ENCODE data around the gene ENTPD7.

ENTPD7 gene

GRCh38 chr10:99672884-99673283 is 13.6 kb downstream of the ENTPD7 start:
- no peaks in the 10 kb centered on the region for H3K79me2 ChIP-seq (ENCODE audit: low read length)
- H3K9me3 ChIP-seq (replicated peaks; ENCODE audit: insufficient read depth, low read length): no peaks in the 10 kb centered on the region
- H4K20me1 ChIP-seq (ENCODE audit: insufficient read depth, low read length): no peaks in the 10 kb centered on the region
- no peaks in the 10 kb centered on the region for H3K9me2 ChIP-seq (replicated peaks; ENCODE audit: insufficient read depth, low read length)
- H3K27ac ChIP-seq (ENCODE audit: low read length): no peak overlapping the region
- H3K4me3 ChIP-seq (ENCODE audit: low read length): no peak overlapping the region
- TF ChIP-seq CTCF (IDR thresholded peaks at IDR 0.05; ENCODE audit: low read length) (no peak), EZH2 (optimal IDR thresholded peaks at IDR 0.05; ENCODE audit: low read depth, low read length) (no peak), EZH2phosphoT487 (IDR thresholded peaks at IDR 0.05; ENCODE audit: low read length) (no peak)
- no peak overlapping the region for H3K9ac ChIP-seq (ENCODE audit: low read length)
- no peak overlapping the region for H2AFZ ChIP-seq (ENCODE audit: low read length)
- no peak for DNase-seq
- H3F3A ChIP-seq (ENCODE audit: insufficient read depth, low read length): no peaks in the 10 kb centered on the region
- H3K27me3 ChIP-seq (replicated peaks; ENCODE audit: insufficient read depth, low read length): no peaks in the 10 kb centered on the region
- H3K36me3 ChIP-seq (replicated peaks; ENCODE audit: insufficient read depth, low read length): no peaks in the 10 kb centered on the region
- H3K4me2 ChIP-seq (ENCODE audit: low read depth, low read length): no peak overlapping the region
- no peaks in the 10 kb centered on the region for H3K4me1 ChIP-seq (ENCODE audit: low read length)

GRCh38 chr10:99673492-99673891 is 14.2 kb downstream of the ENTPD7 start:
- Histone ChIP-seq H3K27ac (ENCODE audit: low read length) (no peak overlapping the region), H3K36me3 (replicated peaks; ENCODE audit: insufficient read depth, low read length) (no peaks in the 10 kb centered on the region), H3K9ac (ENCODE audit: low read length) (no peak overlapping the region), H3K27me3 (replicated peaks; ENCODE audit: insufficient read depth, low read length) (no peaks in the 10 kb centered on the region), H3K4me3 (ENCODE audit: low read length) (no peak overlapping the region), H3K79me2 (ENCODE audit: low read length) (no peaks in the 10 kb centered on the region), H4K20me1 (ENCODE audit: insufficient read depth, low read length) (no peaks in the 10 kb centered on the region), H3F3A (ENCODE audit: insufficient read depth, low read length) (no peaks in the 10 kb centered on the region), H3K9me3 (replicated peaks; ENCODE audit: insufficient read depth, low read length) (no peaks in the 10 kb centered on the region), H3K4me1 (ENCODE audit: low read length) (no peaks in the 10 kb centered on the region), H3K4me2 (ENCODE audit: low read depth, low read length) (no peak overlapping the region), H3K9me2 (replicated peaks; ENCODE audit: insufficient read depth, low read length) (no peaks in the 10 kb centered on the region), H2AFZ (ENCODE audit: low read length) (no peak overlapping the region)
- TF ChIP-seq EZH2 (optimal IDR thresholded peaks at IDR 0.05; ENCODE audit: low read depth, low read length): no peak
- TF ChIP-seq EZH2phosphoT487 (IDR thresholded peaks at IDR 0.05; ENCODE audit: low read length): no peak
- no peak for DNase-seq

GRCh38 chr10:99674762-99675161 is 15.5 kb downstream of the ENTPD7 start:
- H3K4me1 ChIP-seq (ENCODE audit: low read length): no peaks in the 10 kb centered on the region
- no peak for DNase-seq
- no peaks in the 10 kb centered on the region; the same call in 1 of the 2 replicates for H3K36me3 ChIP-seq (replicated peaks; ENCODE audit: insufficient read depth, low read length)
- no peak overlapping the region for H3K4me2 ChIP-seq (ENCODE audit: low read depth, low read length)
- H3K4me3 ChIP-seq (ENCODE audit: low read length): no peak overlapping the region
- H3K9ac ChIP-seq (ENCODE audit: low read length): no peak overlapping the region
- no peaks in the 10 kb centered on the region for H3K9me2 ChIP-seq (replicated peaks; ENCODE audit: insufficient read depth, low read length)
- no peaks in the 10 kb centered on the region for H3F3A ChIP-seq (ENCODE audit: insufficient read depth, low read length)
- H2AFZ ChIP-seq (ENCODE audit: low read length): no peak overlapping the region
- TF ChIP-seq EZH2 (optimal IDR thresholded peaks at IDR 0.05; ENCODE audit: low read depth, low read length) (no peak), CTCF (IDR thresholded peaks at IDR 0.05; ENCODE audit: low read length) (no peak), EZH2phosphoT487 (IDR thresholded peaks at IDR 0.05; ENCODE audit: low read length) (no peak)
- H3K27ac ChIP-seq (ENCODE audit: low read length): no peak overlapping the region
- no peaks in the 10 kb centered on the region for H3K79me2 ChIP-seq (ENCODE audit: low read length)
- no peaks in the 10 kb centered on the region for H4K20me1 ChIP-seq (ENCODE audit: insufficient read depth, low read length)
- no peaks in the 10 kb centered on the region for H3K27me3 ChIP-seq (replicated peaks; ENCODE audit: insufficient read depth, low read length)
- no peaks in the 10 kb centered on the region for H3K9me3 ChIP-seq (replicated peaks; ENCODE audit: insufficient read depth, low read length)

- TF ChIP-seq CTCF (IDR thresholded peaks at IDR 0.05; ENCODE audit: low read length) (no peak), EZH2 (optimal IDR thresholded peaks at IDR 0.05; ENCODE audit: low read depth, low read length) (no peak), EZH2phosphoT487 (IDR thresholded peaks at IDR 0.05; ENCODE audit: low read length) (no peak)
- H3K4me3 ChIP-seq (ENCODE audit: low read length): no peak overlapping the region
- H3K9ac ChIP-seq (ENCODE audit: low read length): no peak overlapping the region
- no peaks in the 10 kb centered on the region for H3K79me2 ChIP-seq (ENCODE audit: low read length)
- no peaks in the 10 kb centered on the region for H3K9me3 ChIP-seq (replicated peaks; ENCODE audit: insufficient read depth, low read length)
- H2AFZ ChIP-seq (ENCODE audit: low read length): no peak overlapping the region
- DNase-seq: no peak
- no peaks in the 10 kb centered on the region for H3K4me1 ChIP-seq (ENCODE audit: low read length)
- no peaks in the 10 kb centered on the region for H3K9me2 ChIP-seq (replicated peaks; ENCODE audit: insufficient read depth, low read length)
- no peaks in the 10 kb centered on the region; the same call in 1 of the 2 replicates for H3K36me3 ChIP-seq (replicated peaks; ENCODE audit: insufficient read depth, low read length)
- no peak overlapping the region for H3K27ac ChIP-seq (ENCODE audit: low read length)
- H3K27me3 ChIP-seq (replicated peaks; ENCODE audit: insufficient read depth, low read length): no peaks in the 10 kb centered on the region
- no peaks in the 10 kb centered on the region for H4K20me1 ChIP-seq (ENCODE audit: insufficient read depth, low read length)
- H3F3A ChIP-seq (ENCODE audit: insufficient read depth, low read length): no peaks in the 10 kb centered on the region
- no peak overlapping the region for H3K4me2 ChIP-seq (ENCODE audit: low read depth, low read length)
Measured at GRCh38 chr10:99676426-99676825, 17.1 kb downstream of the ENTPD7 start.
